PFSK-1 (cell line): ENCODE measurements around the gene HDAC7.

Experiments
- POLR2AphosphoS5 ChIP-seq: IDR thresholded peaks from 2 replicates; pipeline ENCODE4 v1.6.1; 2012; ENCODE audit warnings: low read depth, mild to moderate bottlenecking, control low read depth, low read length, moderate library complexity
- SIN3A ChIP-seq: IDR thresholded peaks from 2 replicates; pipeline ENCODE4 v1.6.1; 2012; ENCODE audit warnings: mild to moderate bottlenecking, low read length, moderate library complexity, borderline replicate concordance; ENCODE audit not compliant: insufficient read depth
- TAF1 ChIP-seq: IDR thresholded peaks from 2 replicates; pipeline ENCODE4 v1.6.1; 2012; ENCODE audit warnings: low read length, control low read depth, borderline replicate concordance; ENCODE audit not compliant: insufficient read depth

- TF ChIP-seq SIN3A (no peak), TAF1 (no peak), POLR2AphosphoS5 (no peak)
Measured at GRCh38 chr12:47862881-47863280, 43.2 kb upstream of the HDAC7 start.
